ENCODE data around the gene OTUD7B.

- TF ChIP-seq CTCF (conservative IDR thresholded peaks at IDR 0.05; ENCODE audit: low read depth, low read length) (no peak), EZH2 (IDR thresholded peaks at IDR 0.05; ENCODE audit: low read length, unreplicated experiment) (no peak), EZH2phosphoT487 (IDR thresholded peaks at IDR 0.05; ENCODE audit: borderline replicate concordance, low read length) (no peak)
Observed at GRCh38 chr1:150053926-150054325, 43.4 kb upstream of the OTUD7B start.

Measured in PC-3 (cell line).